ENCODE results near the gene GJB5.

The GJB5 gene

GRCh38 chr1:34762474-34763141, 7.8 kb downstream of the GJB5 start:
- H3K27ac ChIP-seq (ENCODE audit: low read depth, low read length, poor library complexity, severe bottlenecking), result no peak overlapping the region
- H3K9me2 ChIP-seq (ENCODE audit: low read depth, low read length), result no peaks in the 10 kb centered on the region
- no peaks in the 10 kb centered on the region for H3K9me3 ChIP-seq (ENCODE audit: low read length)
- H3K9ac ChIP-seq (ENCODE audit: low read length), result no peak overlapping the region
- H3K4me2 ChIP-seq (ENCODE audit: low read length), result no peak overlapping the region
- no peak overlapping the region for H3K4me3 ChIP-seq (ENCODE audit: low read depth, low read length, poor library complexity, severe bottlenecking)
- H3K79me2 ChIP-seq (ENCODE audit: insufficient read depth, low read length), result no peaks in the 10 kb centered on the region
- no peaks in the 10 kb centered on the region for H4K20me1 ChIP-seq (ENCODE audit: insufficient read depth, low read length)
- no peaks in the 10 kb centered on the region for H3F3A ChIP-seq (ENCODE audit: insufficient read depth, low read length)
- no peaks in the 10 kb centered on the region for H3K4me1 ChIP-seq (ENCODE audit: insufficient read depth, low read length, severe bottlenecking)
- no peaks in the 10 kb centered on the region for H3K36me3 ChIP-seq (ENCODE audit: insufficient read depth, low read length)
- TF ChIP-seq CTCF (IDR thresholded peaks at IDR 0.05; ENCODE audit: low read length) (no peak), EZH2 (IDR thresholded peaks at IDR 0.05; ENCODE audit: borderline replicate concordance, low read length) (no peak)
- no peaks in the 10 kb centered on the region; the same call in 1 of the 2 replicates for H3K27me3 ChIP-seq (ENCODE audit: insufficient read depth, low read length)
- H2AFZ ChIP-seq (ENCODE audit: low read length), result no peak overlapping the region

GRCh38 chr1:34763142-34763781, 8.4 kb downstream of the GJB5 start:
- no peaks in the 10 kb centered on the region for H3K27me3 ChIP-seq (ENCODE audit: insufficient read depth, low read length)
- no peaks in the 10 kb centered on the region for H3K4me1 ChIP-seq (ENCODE audit: insufficient read depth, low read length, severe bottlenecking)
- H4K20me1 ChIP-seq (ENCODE audit: insufficient read depth, low read length), result no peaks in the 10 kb centered on the region
- TF ChIP-seq CTCF (IDR thresholded peaks at IDR 0.05; ENCODE audit: low read length) (no peak), EZH2 (IDR thresholded peaks at IDR 0.05; ENCODE audit: borderline replicate concordance, low read length) (no peak)
- H3K4me3 ChIP-seq (ENCODE audit: low read depth, low read length, poor library complexity, severe bottlenecking), result no peak overlapping the region
- H3K36me3 ChIP-seq (ENCODE audit: insufficient read depth, low read length), result no peaks in the 10 kb centered on the region
- H3K27ac ChIP-seq (ENCODE audit: low read depth, low read length, poor library complexity, severe bottlenecking), result no peak overlapping the region
- H3K4me2 ChIP-seq (ENCODE audit: low read length), result no peak overlapping the region
- H3K9me2 ChIP-seq (ENCODE audit: low read depth, low read length), result no peaks in the 10 kb centered on the region
- no peaks in the 10 kb centered on the region for H3F3A ChIP-seq (ENCODE audit: insufficient read depth, low read length)
- H3K79me2 ChIP-seq (ENCODE audit: insufficient read depth, low read length), result no peaks in the 10 kb centered on the region
- H2AFZ ChIP-seq (ENCODE audit: low read length), result no peak overlapping the region
- H3K9ac ChIP-seq (ENCODE audit: low read length), result no peak overlapping the region
- H3K9me3 ChIP-seq (ENCODE audit: low read length), result no peaks in the 10 kb centered on the region

- Histone ChIP-seq H3K4me3 (ENCODE audit: low read depth, low read length, poor library complexity, severe bottlenecking) (no peak overlapping the region), H3K4me2 (ENCODE audit: low read length) (no peak overlapping the region), H3K79me2 (ENCODE audit: insufficient read depth, low read length) (no peaks in the 10 kb centered on the region), H2AFZ (ENCODE audit: low read length) (no peak overlapping the region), H3K36me3 (ENCODE audit: insufficient read depth, low read length) (no peaks in the 10 kb centered on the region), H3K27me3 (ENCODE audit: insufficient read depth, low read length) (no peaks in the 10 kb centered on the region), H3K4me1 (ENCODE audit: insufficient read depth, low read length, severe bottlenecking) (no peaks in the 10 kb centered on the region), H3K9ac (ENCODE audit: low read length) (no peak overlapping the region), H3K9me2 (ENCODE audit: low read depth, low read length) (no peaks in the 10 kb centered on the region), H3F3A (ENCODE audit: insufficient read depth, low read length) (no peaks in the 10 kb centered on the region), H3K9me3 (ENCODE audit: low read length) (no peaks in the 10 kb centered on the region), H4K20me1 (ENCODE audit: insufficient read depth, low read length) (no peaks in the 10 kb centered on the region), H3K27ac (ENCODE audit: low read depth, low read length, poor library complexity, severe bottlenecking) (no peak overlapping the region)
- TF ChIP-seq CTCF (IDR thresholded peaks at IDR 0.05; ENCODE audit: low read length), result no peak
- TF ChIP-seq EZH2 (IDR thresholded peaks at IDR 0.05; ENCODE audit: borderline replicate concordance, low read length), result no peak
Measured at GRCh38 chr1:34768856-34769255, 14.0 kb downstream of the GJB5 start.

All from OCI-LY1 (cell line).